Liver (tissue), 2 donors: ENCODE measurements around the gene SEMA6D.

Experiments
- TF ChIP-seq, protein P1 (sequence below): fragments of 150-350 bp; IDR thresholded peaks from 2 replicates; pipeline ENCODE4 v1.5.1; 2017; ENCODE audit warnings: improper control_type of control experiment, low read depth, low read length; ENCODE audit not compliant: missing input control
- TF ChIP-seq, protein P2 (sequence below): IDR thresholded peaks from 2 replicates; pipeline ENCODE4 v1.6.1; 2016; ENCODE audit warnings: antibody characterized with exemption
- donor health status: healthy.

DNA sequence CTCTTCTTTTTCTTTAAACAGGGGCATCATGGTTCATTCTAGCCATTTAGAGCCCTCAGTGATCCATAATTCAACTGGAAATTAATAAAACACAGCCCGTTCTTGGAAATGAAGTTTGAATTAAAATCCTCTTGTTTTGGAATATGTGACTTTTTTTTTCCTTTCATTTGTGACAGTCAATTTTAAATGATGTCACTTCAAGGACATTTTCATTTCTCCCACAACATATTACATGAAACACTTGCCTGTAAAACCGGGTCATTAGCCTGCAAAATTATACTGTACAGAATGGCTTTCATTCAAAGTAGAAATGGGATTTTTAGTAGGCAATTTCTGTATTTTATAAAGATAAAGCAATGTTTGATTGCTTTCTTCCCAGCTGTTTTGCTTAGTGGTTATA is 789 bp upstream of the SEMA6D start:
- TF ChIP-seq, protein P1, sequence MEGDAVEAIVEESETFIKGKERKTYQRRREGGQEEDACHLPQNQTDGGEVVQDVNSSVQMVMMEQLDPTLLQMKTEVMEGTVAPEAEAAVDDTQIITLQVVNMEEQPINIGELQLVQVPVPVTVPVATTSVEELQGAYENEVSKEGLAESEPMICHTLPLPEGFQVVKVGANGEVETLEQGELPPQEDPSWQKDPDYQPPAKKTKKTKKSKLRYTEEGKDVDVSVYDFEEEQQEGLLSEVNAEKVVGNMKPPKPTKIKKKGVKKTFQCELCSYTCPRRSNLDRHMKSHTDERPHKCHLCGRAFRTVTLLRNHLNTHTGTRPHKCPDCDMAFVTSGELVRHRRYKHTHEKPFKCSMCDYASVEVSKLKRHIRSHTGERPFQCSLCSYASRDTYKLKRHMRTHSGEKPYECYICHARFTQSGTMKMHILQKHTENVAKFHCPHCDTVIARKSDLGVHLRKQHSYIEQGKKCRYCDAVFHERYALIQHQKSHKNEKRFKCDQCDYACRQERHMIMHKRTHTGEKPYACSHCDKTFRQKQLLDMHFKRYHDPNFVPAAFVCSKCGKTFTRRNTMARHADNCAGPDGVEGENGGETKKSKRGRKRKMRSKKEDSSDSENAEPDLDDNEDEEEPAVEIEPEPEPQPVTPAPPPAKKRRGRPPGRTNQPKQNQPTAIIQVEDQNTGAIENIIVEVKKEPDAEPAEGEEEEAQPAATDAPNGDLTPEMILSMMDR, result no peak
- TF ChIP-seq, protein P2, sequence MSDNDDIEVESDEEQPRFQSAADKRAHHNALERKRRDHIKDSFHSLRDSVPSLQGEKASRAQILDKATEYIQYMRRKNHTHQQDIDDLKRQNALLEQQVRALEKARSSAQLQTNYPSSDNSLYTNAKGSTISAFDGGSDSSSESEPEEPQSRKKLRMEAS, result no peak
